ENCODE data around the gene CRYGN.

The CRYGN gene

GRCh38 chr7:151442776-151443496 lies 3.0 kb upstream of the CRYGN start:
- H3K4me1 ChIP-seq (ENCODE audit: low read depth, poor library complexity, severe bottlenecking), result no peaks in the 10 kb centered on the region
- H3K9ac ChIP-seq, result no peak overlapping the region
- H3K4me2 ChIP-seq, result no peak overlapping the region
- H3K36me3 ChIP-seq (ENCODE audit: insufficient read depth), result no peaks in the 10 kb centered on the region
- no peak overlapping the region for H2AFZ ChIP-seq (ENCODE audit: low read depth)
- no peak overlapping the region for H3K4me3 ChIP-seq (IDR thresholded peaks at IDR 0.05; ENCODE audit: insufficient read depth, low read depth, low read length)
- no peaks in the 10 kb centered on the region for H3K79me2 ChIP-seq (ENCODE audit: insufficient read depth, low read depth)
- no peak overlapping the region for H3K27ac ChIP-seq
- no peak for TF ChIP-seq CTCF (conservative IDR thresholded peaks at IDR 0.05; ENCODE audit: low read depth, low read length)
- no peaks in the 10 kb centered on the region for H3K27me3 ChIP-seq (ENCODE audit: insufficient read depth, low read depth)
- no peaks in the 10 kb centered on the region for H4K20me1 ChIP-seq (ENCODE audit: insufficient read depth)

- H3K27me3 ChIP-seq (ENCODE audit: insufficient read depth, low read depth), result no peaks in the 10 kb centered on the region
- H4K20me1 ChIP-seq (ENCODE audit: insufficient read depth), result no peaks in the 10 kb centered on the region
- no peak overlapping the region for H3K4me2 ChIP-seq
- H3K36me3 ChIP-seq (ENCODE audit: insufficient read depth), result no peaks in the 10 kb centered on the region
- H3K4me3 ChIP-seq (IDR thresholded peaks at IDR 0.05; ENCODE audit: insufficient read depth, low read depth, low read length), result no peak overlapping the region
- no peak for TF ChIP-seq CTCF (conservative IDR thresholded peaks at IDR 0.05; ENCODE audit: low read depth, low read length)
- H3K9ac ChIP-seq, result no peak overlapping the region
- H2AFZ ChIP-seq (ENCODE audit: low read depth), result no peak overlapping the region
- H3K27ac ChIP-seq, result no peak overlapping the region
- H3K79me2 ChIP-seq (ENCODE audit: insufficient read depth, low read depth), result no peaks in the 10 kb centered on the region
- no peaks in the 10 kb centered on the region for H3K4me1 ChIP-seq (ENCODE audit: low read depth, poor library complexity, severe bottlenecking)
These were observed 981 bp upstream of the CRYGN start for GRCh38 chr7:151440799-151441445.

GRCh38 chr7:151438864-151439601 lies 908 bp downstream of the CRYGN start:
- Histone ChIP-seq H3K4me1 (ENCODE audit: low read depth, poor library complexity, severe bottlenecking) (no peaks in the 10 kb centered on the region), H3K4me2 (no peak overlapping the region), H3K79me2 (ENCODE audit: insufficient read depth, low read depth) (no peaks in the 10 kb centered on the region), H2AFZ (ENCODE audit: low read depth) (no peak overlapping the region), H4K20me1 (ENCODE audit: insufficient read depth) (no peaks in the 10 kb centered on the region), H3K27me3 (ENCODE audit: insufficient read depth, low read depth) (no peaks in the 10 kb centered on the region), H3K4me3 (IDR thresholded peaks at IDR 0.05; ENCODE audit: insufficient read depth, low read depth, low read length) (no peak overlapping the region), H3K27ac (no peak overlapping the region), H3K36me3 (ENCODE audit: insufficient read depth) (no peaks in the 10 kb centered on the region), H3K9ac (no peak overlapping the region)
- TF ChIP-seq CTCF (conservative IDR thresholded peaks at IDR 0.05; ENCODE audit: low read depth, low read length), result no peak

GRCh38 chr7:151437866-151438516 lies 1.9 kb downstream of the CRYGN start:
- H3K36me3 ChIP-seq (ENCODE audit: insufficient read depth), result no peaks in the 10 kb centered on the region
- no peak overlapping the region for H3K9ac ChIP-seq
- H2AFZ ChIP-seq (ENCODE audit: low read depth), result no peak overlapping the region
- H3K4me2 ChIP-seq, result no peak overlapping the region
- H3K79me2 ChIP-seq (ENCODE audit: insufficient read depth, low read depth), result no peaks in the 10 kb centered on the region
- TF ChIP-seq CTCF (conservative IDR thresholded peaks at IDR 0.05; ENCODE audit: low read depth, low read length), result no peak
- peaks cover 2% of the 10 kb centered on the region for H3K4me1 ChIP-seq (ENCODE audit: low read depth, poor library complexity, severe bottlenecking)
- H3K4me3 ChIP-seq (IDR thresholded peaks at IDR 0.05; ENCODE audit: insufficient read depth, low read depth, low read length), result no peak overlapping the region
- H4K20me1 ChIP-seq (ENCODE audit: insufficient read depth), result no peaks in the 10 kb centered on the region
- no peaks in the 10 kb centered on the region for H3K27me3 ChIP-seq (ENCODE audit: insufficient read depth, low read depth)
- H3K27ac ChIP-seq, result no peak overlapping the region

All from KMS-11 (cell line).